HG03378 (cell line): ENCODE data around the gene ARHGAP40.

ENCODE experiments used
- ATAC-seq: cut with Tn5 transposase; IDR thresholded peaks from one replicate; pipeline ENCODE4 v1.9.1; 2021; ENCODE audit warnings: mild to moderate bottlenecking, moderate library complexity; ENCODE audit not compliant: unreplicated experiment

ARHGAP40 gene

DNA sequence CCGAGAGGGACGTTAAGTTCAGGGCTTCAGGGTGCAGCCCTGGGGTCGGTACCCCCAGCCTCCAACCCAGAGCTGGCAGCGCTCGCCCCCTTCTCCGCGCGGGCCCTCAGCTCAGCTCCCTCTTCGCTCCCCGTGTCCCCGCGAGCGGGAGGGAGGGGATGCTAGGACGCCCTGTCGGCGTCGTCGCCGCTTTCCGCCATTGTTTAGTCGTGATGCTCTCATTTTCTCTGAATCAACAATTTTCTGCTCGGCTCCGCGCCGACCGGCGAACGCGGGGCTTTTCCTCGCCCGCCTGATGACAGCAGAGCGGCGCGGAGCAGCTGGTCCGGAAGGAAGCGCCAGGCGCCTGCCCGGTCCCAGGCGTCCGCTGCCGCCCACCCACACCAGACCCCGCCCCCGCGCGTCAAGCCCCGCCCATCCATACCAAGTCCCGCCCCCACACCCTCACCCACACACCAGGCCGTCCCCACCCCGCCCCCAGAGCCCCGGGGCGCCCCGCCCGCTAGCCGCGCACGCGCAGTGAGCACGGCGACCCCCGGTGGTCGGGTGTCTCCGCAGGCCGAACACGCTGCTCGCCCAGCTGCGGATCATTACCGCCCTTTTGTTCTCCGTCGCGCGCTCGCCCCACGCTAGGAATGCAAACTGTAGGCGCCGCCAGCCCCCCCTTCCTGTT lies 72.6 kb downstream of the ARHGAP40 start:
- ATAC-seq = no peak

DNA sequence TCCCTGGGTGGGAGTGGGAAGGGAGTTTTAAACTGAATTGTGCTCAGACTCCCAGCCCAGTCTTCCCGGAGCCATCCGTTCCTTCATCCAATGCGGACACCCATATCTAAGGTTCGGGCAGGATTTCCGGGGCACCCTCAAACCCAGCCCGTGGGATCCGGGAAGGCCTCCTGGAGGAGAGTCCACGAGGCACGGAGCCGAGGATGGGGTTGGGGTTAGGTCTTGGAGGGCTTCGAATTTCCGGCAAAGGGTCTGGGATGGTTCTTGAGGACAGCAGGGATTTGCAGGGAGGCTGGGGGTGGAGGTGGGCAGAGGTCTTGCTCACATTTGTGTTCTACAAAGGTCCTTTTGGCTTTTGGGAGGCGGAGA lies 73.1 kb downstream of the ARHGAP40 start:
- ATAC-seq = no peak

DNA sequence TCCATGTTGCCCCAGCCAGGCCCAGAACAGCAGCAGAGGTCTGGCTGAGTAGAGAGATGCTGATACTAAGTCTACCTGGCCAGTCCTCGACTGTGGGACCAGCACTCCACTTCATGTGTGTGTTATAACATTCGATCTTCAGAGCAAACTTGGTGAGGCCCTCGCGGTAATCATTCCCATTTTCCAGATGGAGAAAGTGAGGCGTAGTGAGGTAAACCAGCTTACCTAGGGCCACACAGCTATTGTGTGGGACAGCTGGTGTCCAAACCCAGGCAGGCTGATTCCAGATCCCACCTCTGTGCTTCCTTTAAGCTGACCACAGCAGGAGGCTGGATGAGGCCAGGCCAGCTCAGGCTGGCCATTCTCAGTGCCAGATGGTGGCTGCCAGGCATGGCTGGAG lies 75.0 kb downstream of the ARHGAP40 start:
- ATAC-seq = no peak

DNA sequence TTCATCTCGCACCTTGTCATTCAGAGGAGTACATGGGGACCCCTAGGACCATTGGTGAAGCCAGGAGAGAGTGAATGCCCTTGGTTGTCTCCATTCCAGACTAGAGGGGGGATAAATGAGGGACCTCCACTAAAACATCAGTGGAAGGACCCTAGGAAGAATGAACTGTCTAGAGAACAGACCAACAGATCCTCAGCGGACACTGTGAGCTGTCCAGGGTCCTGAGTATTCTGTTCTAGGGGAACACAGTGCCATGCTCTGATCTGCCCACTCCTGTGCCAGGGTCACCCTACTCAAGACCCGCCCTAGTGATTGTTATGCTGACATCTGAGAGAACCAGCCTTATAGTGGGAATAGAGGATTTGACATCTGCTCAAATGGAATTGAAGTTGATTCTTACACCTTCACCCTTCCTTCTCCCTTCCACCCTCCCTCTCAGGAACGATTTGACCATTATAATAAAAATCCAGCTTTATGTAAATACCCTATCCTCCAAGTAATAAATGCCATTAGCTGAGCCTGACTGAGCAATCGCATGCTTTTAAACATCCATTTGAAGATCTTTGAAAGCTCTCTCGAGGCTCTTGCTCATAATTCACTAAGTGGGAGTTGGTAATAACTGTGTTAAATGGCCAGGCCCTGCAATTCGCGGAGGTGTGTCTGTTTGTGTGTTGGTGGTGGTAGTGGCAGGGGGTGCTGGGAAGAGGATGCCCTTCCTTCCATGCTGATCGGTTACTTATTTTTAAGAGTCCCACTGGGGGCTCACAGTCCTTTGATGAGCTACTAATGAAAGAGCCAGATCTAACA lies 79.1 kb downstream of the ARHGAP40 start:
- ATAC-seq = no peak

DNA sequence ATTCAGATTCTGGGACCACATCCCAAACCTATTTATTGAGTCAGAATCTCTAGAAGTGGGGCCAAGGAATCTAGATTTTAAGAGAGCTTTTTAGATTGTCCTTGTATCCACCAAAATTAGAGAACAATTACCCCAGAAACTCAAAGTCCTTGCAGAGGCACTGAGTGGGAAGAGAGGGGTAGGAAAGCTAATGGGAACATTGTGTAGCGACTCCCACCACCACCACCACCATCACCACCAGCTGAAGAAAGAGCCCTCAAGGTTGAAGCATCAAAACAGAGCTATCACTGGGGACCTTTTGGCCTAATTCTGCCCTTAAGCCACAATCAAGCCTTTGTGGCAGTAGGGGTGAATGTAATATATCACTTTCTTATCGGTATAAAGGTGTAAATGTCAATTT lies 83.7 kb downstream of the ARHGAP40 start:
- ATAC-seq = no peak

DNA sequence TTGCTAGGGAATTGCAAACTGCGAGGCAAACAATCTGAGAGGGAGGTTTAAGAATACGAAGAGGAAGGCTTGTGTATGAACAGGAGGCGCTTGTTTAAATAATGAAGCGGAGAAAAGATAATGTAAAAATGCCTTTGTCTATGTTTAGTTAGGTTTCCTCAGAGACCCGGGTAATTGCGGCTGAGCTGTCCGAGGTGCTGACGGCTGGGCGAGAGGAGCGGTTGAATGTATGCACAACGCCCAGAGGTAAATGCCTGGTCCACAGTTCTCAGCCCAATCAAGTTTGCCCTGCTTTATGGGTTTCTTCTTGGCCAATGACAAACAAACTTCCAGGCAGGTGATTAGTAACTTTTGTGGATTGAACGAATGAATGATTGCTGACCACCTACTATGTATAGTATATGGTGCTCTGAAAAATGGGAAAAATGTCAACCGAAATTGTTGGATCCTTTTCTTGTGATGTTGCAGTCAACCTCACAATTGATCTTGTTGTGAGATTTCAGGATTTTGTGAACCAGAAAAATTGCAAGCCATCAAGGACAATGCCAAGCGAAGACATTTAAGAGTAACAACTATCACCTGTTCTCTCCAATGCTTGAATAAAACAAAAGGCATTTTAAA lies 84.4 kb downstream of the ARHGAP40 start:
- ATAC-seq = no peak

DNA sequence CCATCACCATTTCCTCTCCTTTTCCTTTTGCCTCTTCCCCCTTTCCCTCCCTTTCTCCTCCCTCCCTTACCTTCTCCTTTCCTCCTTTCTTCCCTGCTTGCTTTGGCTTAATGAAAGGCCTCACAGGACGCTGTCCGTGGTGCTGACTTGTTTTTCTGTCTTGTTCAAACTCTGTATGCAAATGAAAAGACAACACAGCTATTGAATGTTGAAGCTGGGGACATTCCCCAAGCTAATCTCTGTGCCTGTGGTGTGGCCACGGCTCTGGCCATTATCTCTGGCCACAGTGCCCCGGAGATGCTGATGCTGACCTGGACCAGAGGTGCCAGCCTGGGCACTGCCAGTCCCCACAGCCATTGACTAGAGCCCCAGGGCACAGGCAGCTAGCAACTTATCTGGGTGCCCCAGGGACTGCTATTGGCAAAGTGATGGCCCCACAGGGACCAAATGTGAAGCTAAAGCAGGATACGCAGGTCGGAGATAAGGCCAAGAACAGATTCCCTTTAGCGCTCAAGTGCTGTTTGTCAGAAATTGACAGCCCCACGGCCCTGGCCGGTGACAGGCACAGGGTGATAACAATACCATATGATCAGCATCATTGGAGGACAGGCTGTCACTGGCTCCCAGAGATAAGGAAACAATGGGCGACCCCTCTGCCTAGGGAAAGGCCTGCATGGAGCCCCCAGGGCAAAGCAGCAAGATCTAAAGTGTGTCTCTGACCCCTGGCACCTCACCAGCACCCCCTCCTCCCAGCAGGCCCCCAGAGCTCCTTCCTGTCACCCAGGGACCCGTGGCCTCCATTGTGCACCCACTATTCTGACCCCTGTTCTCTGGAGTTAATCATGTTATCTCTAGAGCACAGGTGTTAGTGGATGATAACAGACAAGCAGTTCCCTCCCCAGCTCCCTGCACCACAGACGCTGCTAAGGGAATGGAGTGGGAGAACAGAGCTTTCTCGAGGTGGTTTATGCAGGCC lies 91.1 kb downstream of the ARHGAP40 start:
- ATAC-seq = no peak

DNA sequence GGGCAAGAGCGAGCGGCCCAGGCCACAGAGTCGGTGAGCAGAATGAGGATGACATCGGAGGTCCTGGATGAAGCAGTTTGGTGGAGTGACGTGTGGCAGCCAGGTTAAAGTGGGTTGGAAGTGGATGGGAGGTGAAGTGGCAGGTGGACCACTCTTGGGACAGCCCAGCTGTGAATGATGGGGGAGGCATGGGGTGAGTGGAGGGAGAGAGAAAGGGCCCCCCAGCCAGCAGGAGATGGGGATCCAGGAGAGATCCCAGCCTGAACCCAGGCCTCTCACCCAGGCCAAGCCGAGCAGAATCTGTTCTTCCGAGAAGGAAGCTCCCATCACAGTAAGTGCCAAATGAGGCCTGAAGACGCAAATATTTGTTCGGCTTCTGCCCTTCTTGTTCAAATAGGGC lies 95.7 kb downstream of the ARHGAP40 start:
- ATAC-seq = no peak

DNA sequence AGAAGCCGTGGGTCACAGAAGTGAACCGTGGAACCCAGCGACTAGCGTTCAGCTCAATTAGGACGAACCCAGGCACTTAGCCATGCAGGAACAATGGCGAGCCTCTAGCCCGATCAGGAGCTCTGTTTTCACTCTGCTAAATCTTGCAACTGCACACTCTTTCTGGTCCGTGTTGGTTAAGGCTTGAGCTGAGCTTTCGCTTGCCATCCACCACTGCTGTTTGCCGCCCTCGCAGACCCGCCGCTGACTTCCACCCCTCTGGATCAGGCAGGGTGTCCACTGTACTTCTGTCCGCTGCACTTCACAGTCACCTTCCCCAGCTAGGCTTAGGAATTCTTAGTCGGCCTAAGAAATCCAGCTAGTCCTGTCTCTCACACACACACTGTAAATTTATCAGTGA lies 96.9 kb downstream of the ARHGAP40 start:
- no peak for ATAC-seq

DNA sequence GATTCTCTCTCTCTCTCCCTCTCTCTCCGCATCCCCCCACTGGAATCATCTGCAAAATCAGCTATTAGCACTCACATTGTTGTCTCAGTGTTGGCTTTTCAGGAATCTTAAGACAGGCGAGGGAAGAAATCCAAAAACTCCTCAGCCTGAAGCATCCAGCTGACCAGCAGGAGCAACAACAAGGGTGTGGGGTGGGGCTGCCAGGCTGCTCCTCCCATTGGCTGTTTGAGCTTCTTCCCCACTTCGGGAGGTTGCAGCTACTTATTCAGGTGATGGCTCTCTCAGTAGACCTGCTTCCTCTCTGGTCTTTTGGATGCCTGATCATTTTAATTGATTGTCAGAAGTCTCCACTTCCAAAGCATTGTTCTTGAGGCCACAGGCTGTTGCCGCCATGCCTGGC lies 98.5 kb downstream of the ARHGAP40 start:
- no peak for ATAC-seq
